ENCODE results near the gene PRDM2.
A peak's percentile ranks its signal among the peaks of the same experiment; 100 is the strongest.

Gene PRDM2

DNA sequence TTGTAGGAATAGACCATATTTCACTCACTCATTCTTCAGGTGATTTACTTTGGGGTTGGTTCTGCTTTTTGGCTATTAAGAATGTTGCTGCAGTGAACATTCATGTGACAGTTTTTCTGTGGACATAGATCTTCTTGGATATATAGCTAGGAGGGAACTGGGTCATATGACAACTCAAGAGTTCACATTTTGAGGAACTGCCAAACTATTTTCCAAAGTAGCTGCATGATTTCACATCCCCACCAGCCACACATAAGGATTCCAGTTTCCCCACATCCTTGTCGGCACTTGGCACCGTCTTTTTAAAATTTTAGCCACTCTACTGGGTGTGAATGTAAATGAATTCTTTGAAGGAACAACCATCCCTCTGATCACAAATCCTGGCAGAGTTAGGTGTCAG, 126.0 kb downstream of the PRDM2 start:
- Histone ChIP-seq H3K4me1 (no peaks in the 10 kb centered on the region), H3K27me3 (no peaks in the 10 kb centered on the region), H3K36me3 (no peaks in the 10 kb centered on the region), H3K9me3 (no peaks in the 10 kb centered on the region), H3K4me3 (ENCODE audit: low read depth, low read length) (no peak overlapping the region)
- no peak for TF ChIP-seq CTCF (IDR thresholded peaks at IDR 0.05; ENCODE audit: low read depth, low read length)
- no peak for DNase-seq

GRCh38 chr1:13826591-13826990, 126.6 kb downstream of the PRDM2 start:
- H3K4me3 ChIP-seq (ENCODE audit: low read depth, low read length) = no peak overlapping the region
- TF ChIP-seq CTCF (IDR thresholded peaks at IDR 0.05; ENCODE audit: low read depth, low read length) = no peak
- no peaks in the 10 kb centered on the region for H3K9me3 ChIP-seq
- no peaks in the 10 kb centered on the region for H3K4me1 ChIP-seq
- DNase-seq = no peak
- H3K27me3 ChIP-seq = no peaks in the 10 kb centered on the region
- no peaks in the 10 kb centered on the region for H3K36me3 ChIP-seq

DNA sequence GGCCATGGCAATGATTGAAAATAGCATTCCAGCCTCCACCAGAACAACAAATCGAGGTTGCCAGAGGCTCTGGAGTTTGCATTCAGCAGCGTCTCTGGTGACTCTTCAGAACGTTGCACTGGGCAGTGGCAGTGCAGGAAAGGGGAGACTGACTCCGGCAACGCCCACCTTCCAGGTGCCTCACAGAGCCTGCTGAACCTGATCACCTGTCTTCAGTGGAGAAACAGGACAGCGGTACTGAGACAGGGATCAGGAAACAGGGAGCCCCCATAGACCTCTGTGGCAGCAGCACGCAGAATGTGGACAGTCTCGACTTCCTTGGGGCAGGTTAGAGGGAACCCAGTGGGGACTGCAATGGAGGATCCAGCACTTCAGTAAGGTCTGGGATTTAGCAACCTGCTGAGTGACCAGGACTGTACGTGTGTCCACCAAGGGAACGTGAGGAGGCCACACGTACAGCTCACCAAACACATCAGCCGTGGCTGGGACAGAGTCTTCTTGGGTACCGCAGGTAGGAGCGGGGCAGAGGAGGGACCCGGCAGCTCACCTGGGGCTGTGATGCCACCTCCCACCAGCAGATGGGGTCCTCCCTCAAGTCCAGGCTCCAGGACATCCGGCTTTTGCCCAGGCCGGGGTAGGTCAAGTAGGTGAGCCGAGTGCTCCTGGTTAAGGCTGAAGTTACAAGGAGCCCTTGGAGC, 128.6 kb downstream of the PRDM2 start:
- TF ChIP-seq CTCF (IDR thresholded peaks at IDR 0.05; ENCODE audit: low read depth, low read length) = peak; percentile 34; the same call in 1 of the 2 replicates
- Histone ChIP-seq H3K9me3 (no peaks in the 10 kb centered on the region), H3K4me1 (no peaks in the 10 kb centered on the region), H3K36me3 (no peaks in the 10 kb centered on the region), H3K27me3 (no peaks in the 10 kb centered on the region), H3K4me3 (ENCODE audit: low read depth, low read length) (no peak overlapping the region)
- peak; percentile 20 for DNase-seq

- Histone ChIP-seq H3K4me3 (ENCODE audit: low read depth, low read length) (no peak overlapping the region), H3K27me3 (no peaks in the 10 kb centered on the region), H3K4me1 (no peaks in the 10 kb centered on the region), H3K9me3 (no peaks in the 10 kb centered on the region), H3K36me3 (no peaks in the 10 kb centered on the region)
- no peak for DNase-seq
- TF ChIP-seq CTCF (IDR thresholded peaks at IDR 0.05; ENCODE audit: low read depth, low read length) = no peak
These were observed 129.3 kb downstream of the PRDM2 start for GRCh38 chr1:13829152-13829769.

DNA sequence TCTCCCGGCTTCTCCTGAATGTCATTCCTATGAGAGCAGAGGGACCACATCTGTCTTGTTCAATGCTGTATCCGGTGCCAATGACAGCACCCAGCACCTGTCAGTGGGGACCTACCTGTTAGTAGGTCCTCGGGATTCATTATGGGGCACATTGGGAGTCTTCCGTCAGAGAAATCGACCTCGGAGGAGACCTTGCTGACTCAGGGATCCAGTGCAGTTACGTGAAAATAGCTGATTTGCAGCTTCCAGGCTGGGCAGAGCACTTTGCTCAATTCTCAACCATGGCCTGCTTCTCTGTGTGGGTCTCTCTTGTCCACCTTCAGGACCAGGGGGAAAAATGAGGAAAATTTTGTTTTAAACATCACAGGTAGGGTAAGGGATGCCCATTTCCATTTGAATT, 130.2 kb downstream of the PRDM2 start:
- no peaks in the 10 kb centered on the region for H3K36me3 ChIP-seq
- no peak for DNase-seq
- H3K27me3 ChIP-seq = no peaks in the 10 kb centered on the region
- no peaks in the 10 kb centered on the region for H3K4me1 ChIP-seq
- no peaks in the 10 kb centered on the region for H3K9me3 ChIP-seq
- TF ChIP-seq CTCF (IDR thresholded peaks at IDR 0.05; ENCODE audit: low read depth, low read length) = no peak
- H3K4me3 ChIP-seq (ENCODE audit: low read depth, low read length) = no peak overlapping the region

DNA sequence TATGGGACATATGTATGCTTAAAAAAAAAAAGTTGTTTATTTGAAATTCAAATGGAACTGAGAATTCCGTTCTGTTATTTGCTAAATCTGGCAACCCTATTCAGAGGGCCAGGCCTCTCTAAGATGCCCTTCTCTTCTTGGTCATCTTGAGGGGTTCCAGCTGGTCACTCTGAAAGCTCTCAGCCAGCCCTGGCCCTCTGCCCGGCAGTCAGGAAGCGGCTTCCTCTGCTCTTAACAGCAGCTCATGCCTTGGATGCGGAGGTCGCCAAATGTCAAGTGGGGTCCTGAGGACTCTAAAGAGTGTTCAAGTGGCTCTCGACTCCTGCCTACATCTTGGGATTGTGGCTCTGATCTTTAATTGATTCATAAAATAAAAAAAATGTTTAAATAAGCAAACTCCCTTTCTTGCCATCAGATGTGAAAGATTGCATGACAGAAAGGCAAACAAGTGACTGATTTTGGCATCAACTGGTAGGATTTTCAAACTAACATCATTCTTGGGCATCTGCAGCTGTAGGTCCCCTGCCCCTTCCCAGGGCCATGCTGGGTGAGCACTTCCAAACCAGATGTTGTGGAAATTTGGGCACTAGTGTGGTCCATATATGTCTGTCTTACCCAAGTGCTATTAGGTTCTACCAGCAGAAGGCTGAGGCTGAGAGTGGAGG, 130.8 kb downstream of the PRDM2 start:
- H3K4me1 ChIP-seq = no peaks in the 10 kb centered on the region
- H3K9me3 ChIP-seq = no peaks in the 10 kb centered on the region
- DNase-seq = no peak
- H3K4me3 ChIP-seq (ENCODE audit: low read depth, low read length) = no peak overlapping the region
- TF ChIP-seq CTCF (IDR thresholded peaks at IDR 0.05; ENCODE audit: low read depth, low read length) = no peak
- H3K36me3 ChIP-seq = no peaks in the 10 kb centered on the region
- no peaks in the 10 kb centered on the region for H3K27me3 ChIP-seq

All from BE2C (cell line).